NCI-H2196 (cell line): ENCODE results near the gene DDX42.

Source experiments
- DNase-seq: peaks from one replicate; lab custom pipeline; 2025; ENCODE audit not compliant: unreplicated experiment; lab: John Stamatoyannopoulos, UW

Gene DDX42, protein sequence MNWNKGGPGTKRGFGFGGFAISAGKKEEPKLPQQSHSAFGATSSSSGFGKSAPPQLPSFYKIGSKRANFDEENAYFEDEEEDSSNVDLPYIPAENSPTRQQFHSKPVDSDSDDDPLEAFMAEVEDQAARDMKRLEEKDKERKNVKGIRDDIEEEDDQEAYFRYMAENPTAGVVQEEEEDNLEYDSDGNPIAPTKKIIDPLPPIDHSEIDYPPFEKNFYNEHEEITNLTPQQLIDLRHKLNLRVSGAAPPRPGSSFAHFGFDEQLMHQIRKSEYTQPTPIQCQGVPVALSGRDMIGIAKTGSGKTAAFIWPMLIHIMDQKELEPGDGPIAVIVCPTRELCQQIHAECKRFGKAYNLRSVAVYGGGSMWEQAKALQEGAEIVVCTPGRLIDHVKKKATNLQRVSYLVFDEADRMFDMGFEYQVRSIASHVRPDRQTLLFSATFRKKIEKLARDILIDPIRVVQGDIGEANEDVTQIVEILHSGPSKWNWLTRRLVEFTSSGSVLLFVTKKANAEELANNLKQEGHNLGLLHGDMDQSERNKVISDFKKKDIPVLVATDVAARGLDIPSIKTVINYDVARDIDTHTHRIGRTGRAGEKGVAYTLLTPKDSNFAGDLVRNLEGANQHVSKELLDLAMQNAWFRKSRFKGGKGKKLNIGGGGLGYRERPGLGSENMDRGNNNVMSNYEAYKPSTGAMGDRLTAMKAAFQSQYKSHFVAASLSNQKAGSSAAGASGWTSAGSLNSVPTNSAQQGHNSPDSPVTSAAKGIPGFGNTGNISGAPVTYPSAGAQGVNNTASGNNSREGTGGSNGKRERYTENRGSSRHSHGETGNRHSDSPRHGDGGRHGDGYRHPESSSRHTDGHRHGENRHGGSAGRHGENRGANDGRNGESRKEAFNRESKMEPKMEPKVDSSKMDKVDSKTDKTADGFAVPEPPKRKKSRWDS

DNA sequence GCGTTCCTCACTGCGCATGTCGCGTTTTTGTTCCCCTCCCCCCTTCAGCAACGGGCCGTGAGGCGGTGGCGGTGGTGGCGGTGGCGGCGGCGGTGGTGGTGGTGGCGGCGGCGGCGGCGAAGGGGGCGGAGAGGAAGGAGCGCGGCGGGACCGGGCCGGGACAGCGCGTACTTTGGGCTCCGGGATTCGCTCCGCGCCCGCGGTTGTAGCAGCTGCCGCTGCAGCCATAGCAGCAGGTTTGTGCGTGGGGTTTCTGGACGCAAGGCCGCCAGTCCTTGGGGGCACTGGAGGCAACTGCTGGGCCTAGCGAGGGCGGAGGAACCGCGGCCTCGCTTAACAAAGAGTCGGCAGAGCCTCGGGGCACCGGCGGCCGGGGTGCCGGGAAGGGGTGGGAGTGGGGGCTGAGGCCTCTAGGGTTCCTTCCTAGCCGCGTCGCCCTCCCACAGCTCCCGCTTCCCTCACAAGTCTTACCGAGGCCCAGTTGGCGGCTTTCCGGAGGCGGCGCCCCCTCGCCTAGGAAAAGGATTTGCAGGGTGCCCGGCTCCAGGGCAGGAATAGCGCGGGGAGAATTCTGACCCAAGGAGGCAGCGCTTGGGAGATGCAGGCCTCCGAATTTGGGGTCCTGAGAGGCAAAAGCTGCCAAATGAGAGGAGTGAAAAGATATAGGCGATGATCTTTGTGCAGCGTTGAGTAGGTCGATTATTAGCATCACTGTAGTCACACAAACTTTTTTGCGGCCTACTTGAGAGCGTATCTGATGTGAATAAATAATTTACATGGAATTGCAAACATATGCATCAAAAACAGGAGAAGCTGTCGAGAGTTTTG is at the start of gene DDX42:
DDX42 (plus strand) TSS at position 30 of the 828 bp plus-strand sequence. CDS start 12,880 bp downstream, outside the sequence.
- no peak for DNase-seq

DNA sequence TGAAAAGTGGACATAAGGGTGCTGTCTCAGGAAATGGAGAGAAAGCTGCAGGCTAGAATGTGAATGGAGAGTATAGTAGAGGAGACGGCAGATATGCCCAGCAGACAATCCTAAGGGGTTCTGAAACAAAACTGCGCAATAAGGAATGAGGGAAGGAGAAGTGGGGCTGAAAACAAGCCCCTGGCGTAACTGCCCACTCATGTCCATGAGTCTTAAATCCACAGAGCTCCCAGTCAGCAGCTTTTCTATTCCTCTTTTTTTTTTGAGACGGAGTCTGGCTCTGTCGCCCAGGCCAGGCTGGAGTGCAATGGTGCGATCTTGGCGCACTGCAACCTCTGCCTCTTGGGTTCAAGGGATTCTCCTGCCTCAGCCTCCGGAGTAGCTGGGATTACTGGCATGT is 38.3 kb upstream of the DDX42 start:
- no peak for DNase-seq

DNA sequence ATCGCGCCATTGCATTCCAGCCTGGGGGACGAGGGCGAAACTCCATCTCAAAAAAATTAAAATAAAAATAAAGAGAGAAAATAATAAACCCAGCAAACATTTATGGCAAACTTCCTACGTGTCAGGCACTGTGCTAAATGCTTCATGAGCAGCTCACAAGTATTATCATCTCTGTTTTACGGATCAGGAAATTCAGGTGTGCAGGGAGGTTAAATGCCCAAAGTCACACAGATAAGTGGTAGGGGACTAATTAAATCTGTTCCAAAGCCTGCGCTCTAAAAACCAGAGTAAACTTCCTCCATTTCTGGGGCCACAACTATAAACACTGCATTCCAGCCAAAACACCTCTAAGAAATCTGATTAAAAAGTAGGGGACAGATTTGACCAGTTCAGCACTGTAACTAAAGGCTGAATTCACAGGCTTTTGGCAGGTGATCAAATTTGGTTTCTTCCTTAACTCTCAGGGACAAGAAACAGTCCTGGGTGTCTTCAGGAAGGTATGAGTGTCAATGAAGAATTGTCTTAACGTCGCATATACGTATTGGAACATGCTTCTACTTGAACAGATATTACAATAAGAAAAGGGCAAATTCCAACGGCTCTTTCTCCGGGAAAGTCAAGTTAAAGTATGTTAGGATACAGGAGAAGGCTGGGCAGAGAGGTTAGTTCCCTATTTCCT is 33.4 kb upstream of the DDX42 start:
- DNase-seq = peak; percentile 15

DNA sequence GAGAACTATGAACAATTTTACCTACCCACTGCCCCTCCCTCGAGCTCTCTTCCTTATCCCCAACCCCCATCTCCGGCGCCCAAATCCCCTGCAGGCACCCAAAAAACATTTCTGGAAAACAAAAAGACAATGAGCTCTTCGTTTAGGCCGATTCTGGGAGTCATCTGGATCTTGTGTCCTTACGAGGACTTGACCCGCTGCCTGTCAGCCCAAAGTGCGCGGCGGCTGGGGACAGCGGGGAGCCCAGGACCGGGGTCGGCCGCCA is 32.9 kb upstream of the DDX42 start:
- DNase-seq = no peak

DNA sequence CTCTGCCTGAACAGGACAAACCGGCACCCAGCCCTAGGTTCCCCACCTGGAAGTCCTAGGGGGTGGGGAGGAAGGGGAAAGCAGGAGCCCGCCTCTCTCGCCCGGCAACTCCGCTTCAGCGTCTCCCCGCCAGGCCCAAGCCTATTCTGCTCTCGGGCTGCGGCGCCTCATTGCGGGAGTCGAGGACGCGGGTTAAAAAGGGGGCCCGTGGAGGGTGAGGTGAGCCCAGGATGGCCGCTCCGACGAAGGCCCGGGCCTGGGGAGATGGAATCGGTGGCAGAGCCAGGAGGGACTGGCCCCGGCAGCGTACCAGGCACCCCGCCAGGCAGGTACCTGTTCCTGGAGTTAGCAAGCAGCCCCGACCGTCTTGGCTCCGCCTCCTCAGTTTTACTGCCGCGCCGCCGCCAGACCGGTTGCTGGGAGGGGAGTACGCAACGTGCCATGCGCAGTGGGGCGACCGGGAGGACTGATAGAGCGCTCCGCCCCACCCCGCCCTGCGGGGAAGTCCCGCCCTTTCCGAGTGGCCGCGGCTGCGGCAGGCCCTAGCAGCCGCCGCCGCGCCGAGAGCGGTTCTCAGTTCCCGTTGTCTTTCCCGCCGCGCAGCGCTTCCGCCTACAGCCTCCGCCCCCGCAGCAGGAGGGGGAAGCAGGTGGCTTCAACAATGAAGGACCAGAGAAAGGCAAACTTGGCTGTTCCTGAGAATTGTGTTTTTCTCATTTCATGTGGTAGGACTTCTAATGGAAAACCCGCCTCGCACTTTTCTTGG is 32.4 kb upstream of the DDX42 start, which contains the start of gene STRADA:
STRADA (minus strand) TSS at position 392 of the 766 bp plus-strand sequence. CDS start 13,430 bp downstream, outside the sequence.
- DNase-seq = peak; percentile 99

DNA sequence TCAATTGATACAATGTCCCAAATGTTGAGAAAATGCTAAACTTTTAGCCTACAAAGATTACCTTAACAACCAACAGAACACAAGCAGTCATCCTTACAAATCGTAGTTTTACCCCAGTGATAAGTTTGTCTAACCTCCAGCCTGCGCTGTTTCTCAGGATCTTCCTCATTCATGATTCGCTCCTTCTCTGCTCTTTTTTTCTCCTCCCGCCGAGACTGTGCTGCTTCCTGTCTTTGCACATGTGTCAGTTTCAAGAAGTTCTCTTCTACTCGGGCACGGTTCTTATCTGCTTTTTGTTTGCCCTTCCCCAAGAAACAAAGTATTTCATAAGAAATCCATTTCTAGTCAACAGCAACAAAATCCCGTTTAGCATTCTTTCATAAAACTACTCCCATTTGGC is 22.2 kb upstream of the DDX42 start:
- DNase-seq = no peak

DNA sequence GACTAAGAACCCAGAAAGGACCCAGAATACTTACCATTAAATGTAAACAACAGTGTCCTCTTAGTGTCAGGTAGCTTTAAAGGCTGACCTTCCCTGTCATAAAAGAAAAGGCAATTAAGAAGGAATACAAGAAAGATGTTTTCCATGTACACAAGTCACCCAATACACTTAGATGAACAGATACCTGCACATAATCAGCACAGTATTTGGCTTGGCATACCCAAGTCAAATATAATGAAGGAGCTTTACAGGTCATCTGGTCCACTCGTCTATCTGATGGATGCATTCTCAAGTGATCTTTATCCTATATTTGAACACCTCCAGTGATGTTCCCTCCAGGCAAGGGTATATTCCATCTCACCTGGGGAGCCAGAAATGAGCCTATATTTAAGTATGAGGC is 21.3 kb upstream of the DDX42 start:
- DNase-seq = no peak

DNA sequence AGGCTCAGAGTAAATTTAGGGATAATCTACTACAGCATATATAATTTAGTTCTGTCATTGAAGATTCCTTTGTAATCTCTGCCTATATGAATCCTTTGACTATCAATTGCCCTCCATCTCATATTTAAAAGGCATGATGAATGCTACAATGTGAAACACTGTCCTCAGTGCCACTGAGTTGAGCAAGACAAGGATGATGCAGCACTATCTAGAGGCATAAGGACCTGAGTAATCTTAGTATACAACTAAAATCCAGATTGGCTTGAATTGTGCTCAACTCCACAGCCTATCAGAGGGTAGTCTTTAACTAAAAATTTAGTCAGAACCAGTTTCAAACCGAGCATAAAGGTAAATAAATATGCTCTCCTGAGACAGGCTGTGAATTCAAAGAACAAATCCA is 20.8 kb upstream of the DDX42 start:
- no peak for DNase-seq

DNA sequence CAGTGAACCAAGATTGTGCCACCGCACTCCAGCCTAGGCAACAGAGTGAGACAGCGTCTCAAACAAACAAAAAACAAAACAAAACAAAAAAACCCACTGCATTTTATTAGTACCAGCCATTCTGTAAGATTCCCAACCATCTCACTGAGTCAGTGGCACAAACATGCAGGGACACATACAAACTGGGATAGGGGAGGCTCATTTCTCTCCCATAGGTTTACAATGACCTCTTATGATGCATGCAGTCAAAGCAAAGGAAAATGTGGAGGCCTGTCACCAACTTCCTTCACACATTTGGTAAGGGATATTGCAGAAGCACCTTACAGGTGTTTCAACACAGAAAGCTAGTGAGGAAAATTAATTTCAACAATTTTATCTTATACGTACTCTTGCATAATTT is 19.9 kb upstream of the DDX42 start:
- DNase-seq = no peak

DNA sequence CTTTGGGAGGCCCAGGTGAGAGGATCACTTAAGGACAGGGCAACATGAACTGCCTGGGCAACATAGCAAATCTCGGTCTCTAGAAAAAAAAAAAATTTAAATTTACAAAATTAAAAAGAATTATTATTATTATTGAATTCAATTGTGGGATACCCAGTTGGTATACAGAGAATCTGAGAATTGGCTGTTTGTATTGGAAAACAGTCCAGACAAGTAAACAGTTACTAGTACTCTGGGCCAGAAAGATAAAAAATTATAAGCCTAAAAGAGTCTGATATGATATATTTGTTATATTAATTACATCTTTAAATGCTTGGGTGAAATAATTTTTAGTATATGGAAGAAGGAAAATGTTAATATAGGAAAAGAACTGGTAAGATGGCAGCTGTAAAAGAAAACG is 15.5 kb upstream of the DDX42 start:
- DNase-seq = no peak

DNA sequence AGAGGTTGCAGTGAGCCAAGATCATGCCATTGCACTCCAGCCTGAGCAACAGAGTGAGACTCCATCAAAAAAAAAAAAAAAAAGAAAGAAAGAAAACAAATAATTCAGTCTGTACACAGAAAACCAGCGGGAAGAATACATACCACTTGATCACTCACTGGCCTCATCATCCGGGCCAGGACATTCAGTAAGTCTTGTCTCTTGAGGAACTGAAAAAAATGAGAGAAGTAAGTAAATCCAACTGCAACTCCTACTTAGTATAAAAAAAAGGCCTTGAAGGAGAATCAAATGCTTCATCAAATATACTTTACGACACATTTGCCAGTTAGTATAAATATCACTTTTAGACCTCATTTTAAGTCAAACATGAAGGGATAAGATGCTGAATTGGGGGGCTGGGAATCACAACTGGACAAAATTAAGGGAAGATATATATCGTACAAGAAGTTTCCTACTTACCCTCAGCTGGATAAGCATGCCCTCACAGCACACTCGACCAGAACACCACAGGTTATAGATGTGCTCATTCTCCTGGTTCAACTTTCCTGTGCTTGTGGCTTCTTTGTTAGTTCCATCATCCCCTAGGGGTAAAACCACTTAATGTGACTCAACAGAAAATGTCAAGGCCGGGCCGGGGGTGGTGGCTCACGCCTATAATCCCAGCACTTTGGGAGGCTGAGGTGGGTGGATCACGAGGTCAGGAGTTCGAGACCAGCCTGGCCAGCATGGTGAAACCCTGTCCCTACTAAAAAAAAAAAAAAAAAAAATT is 13.0 kb upstream of the DDX42 start:
- no peak for DNase-seq

DNA sequence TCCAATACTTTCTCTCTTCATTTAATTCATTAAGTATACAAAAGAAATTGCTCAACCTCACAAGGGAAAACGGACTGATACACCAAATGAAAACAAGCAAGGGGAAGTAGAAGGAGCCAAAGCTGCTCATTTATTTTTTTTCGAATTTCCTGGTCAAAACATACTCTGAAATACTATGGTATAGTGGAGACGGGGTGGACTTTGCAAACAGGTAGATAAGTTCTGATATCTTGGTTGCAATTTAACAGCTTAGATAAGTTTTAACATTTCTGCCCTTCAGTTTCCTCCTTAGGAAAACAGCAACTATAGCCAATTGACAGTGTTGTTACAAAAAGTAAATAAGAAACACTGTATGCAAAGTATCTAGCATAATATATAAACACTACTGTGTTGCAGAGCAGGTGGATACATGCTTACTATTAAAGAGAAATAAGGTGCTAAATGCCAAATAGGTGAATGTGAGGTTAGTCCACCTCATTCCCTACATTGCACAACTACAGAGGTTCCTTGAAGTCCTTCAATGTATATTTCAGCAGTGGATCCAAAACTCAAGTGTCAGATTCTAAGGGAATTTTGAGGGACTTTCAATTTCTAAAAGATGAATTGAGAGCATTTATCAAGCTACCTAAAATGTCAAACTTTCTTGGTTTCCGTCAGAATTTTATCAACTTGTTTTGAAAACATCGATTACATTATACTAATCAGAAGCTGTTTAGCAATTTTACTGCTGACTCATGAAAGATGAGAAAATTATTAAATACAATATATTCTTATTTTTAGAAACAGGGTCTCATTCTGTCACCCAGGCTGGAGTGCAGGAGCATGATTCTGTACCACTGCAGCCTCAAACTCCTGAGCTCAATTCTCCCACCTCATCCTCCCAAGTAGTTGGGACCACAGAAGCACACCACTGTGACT is 11.6 kb upstream of the DDX42 start:
- no peak for DNase-seq

DNA sequence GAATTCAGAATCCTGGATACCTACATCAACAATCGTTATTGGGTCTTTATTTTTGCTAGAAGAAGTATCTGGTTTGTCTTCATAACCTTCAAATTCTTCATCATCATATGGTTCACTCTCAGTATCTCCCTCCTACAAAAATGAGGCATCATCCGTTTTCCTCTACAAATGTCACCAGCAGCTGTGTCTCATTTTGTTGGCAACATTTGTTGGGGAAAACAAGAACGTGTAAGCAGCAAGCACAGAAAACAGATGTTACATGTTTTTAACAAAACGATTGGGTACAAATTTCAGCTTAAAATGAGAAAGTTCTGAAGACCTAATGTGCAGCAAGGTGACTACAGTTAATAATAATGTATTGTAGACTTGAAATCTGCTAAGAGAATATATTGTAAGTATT is 9.3 kb upstream of the DDX42 start:
- DNase-seq = no peak

DNA sequence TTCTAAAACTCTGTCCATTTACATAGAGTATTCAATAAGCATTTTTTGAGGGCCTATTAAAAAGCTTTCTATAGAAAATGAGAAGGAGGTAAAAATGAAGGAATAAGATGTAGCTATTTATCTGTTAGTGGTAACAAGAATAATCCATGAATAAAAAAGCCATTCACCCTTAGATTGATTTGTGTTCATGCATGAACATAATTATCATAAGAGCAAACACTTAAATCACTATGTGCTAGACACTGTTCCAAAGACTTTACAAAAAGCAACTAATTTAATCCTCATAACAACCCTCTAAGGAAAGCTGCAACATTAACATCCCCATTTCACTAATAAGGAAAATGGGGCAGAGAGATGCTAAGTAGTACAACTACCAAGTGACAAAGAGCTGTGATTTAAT is 7.2 kb upstream of the DDX42 start:
- DNase-seq = no peak

DNA sequence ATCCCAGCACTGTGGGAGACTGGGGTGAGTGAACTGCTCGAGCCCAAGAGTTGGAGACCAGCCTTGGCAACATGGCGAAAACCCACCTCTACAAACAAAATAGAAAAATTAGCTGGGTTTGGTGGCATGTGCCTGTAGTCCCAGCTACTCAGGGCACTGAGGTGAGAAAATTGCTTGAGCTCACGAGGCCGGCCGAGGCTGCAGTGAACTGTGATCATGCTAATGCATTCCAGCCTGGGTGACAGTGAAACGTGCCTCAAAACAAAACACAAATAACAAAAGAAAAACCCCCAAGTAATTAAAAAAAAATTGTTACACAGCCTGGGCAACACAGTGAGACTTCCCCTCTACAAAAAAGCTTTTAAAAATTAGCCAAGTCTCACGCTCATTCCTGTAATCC is 5.5 kb upstream of the DDX42 start:
- DNase-seq = no peak

DNA sequence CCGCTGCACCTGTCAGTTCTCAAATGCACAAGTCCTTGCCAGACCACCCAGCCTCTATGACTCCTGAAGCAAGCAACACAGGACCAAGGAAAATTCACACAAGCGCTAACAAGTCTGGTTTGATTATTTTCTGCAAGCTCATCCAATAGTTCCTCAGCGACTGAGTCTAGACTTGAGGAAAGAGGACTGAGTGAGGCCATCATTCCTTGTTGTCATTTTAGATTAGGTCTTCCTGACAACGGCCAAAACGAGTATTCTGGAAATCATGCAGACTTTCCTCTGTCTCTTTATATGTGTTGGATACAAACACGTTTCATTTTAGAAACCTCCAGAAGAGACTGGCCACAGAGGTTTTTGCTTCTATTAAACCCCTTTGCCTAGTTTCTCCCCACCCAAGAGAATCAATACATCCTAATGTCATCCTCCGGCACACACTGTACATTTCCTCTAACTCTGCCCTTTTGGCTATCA is 1.1 kb upstream of the DDX42 start:
- DNase-seq = no peak

DNA sequence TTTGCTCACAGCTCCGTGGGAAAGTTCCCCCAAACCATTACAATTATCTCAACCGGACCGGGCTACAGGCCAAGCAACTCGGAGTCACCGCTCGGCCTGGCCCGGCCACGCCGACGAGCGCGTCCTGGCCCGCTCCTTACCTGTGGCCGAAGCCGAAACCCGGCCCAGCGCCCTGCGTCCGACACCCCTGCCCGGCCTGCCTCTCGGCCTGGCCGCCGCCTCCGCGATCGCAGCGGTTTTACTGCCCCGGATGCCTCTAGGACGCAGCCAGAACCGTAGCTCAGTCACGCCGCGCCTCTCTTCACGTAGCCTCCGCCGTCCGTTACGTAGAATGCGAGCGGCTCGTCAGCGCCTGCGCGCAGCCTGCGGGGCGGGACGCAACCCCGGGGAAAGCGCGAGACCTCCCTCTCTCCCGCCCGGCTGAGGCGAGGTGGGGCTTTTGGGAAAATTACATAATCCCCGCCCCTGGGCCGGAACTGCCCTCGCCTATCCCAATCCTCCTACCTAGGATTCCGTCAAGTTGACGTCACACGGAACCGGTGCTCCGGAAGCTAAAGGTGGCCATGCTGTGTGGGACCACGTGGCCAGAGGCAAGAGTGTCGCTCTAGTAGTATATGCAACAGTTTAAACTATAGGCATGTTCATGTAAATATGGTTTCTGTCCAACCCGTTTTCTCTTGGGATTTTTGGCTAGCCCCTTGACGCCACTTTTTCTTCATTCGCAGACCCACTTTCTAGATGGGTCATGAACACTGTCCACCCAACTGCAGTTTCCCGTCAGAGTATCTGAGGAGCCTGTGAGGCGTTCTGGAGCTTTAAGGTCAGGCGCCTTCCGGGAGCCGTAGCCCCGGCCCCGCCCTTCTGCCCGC is 464 bp upstream of the DDX42 start, which contains the start of gene CCDC47:
CCDC47 (minus strand) TSS at position 326 of the 869 bp plus-strand sequence. CDS start 7,422 bp downstream, outside the sequence.
- peak; percentile 99 for DNase-seq
